ENCODE data around the gene MATCAP1.

The MATCAP1 gene

DNA sequence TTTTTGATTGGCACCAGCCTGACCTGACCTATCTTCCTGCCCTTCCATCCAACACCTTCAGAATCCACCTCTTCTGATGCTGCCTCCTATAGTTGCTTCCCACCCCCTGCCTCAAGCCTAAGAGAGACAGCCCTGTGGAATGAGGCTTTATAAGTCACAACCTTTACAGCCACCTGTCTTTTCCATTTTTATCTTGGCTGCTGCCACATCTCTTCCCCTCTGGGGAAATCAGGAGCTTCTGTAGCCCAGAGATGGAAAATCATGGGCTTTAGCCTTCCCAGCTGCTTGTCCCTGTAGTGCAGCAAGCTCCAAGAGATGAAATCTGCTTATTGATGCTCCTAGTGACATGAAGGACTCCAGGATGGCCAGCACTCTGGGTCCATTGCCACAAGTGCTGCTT, 55.3 kb downstream of the MATCAP1 start:
- no peak for DNase-seq (ENCODE audit: low spot score)
